Suppressor macrophage treated with lipopolysaccharide for 4 hours (primary cell): ENCODE results near the gene SMYD2.
A peak's percentile ranks its signal among the peaks of the same experiment; 100 is the strongest.

ENCODE experiments used
- DNase-seq: peaks from one replicate; pipeline ENCODE4 v3.0.0-alpha.2; 2020

The SMYD2 gene

GRCh38 chr1:214330222-214330621, 49.3 kb downstream of the SMYD2 start:
- DNase-seq: no peak

GRCh38 chr1:214330715-214331114, 49.8 kb downstream of the SMYD2 start:
- no peak for DNase-seq

- DNase-seq: no peak
These were observed 50.2 kb downstream of the SMYD2 start for GRCh38 chr1:214331180-214331579.

GRCh38 chr1:214331827-214332423, 51.0 kb downstream of the SMYD2 start:
- DNase-seq: peak; percentile 56

GRCh38 chr1:214332946-214333798, 52.2 kb downstream of the SMYD2 start:
- peak; percentile 53 for DNase-seq

GRCh38 chr1:214335567-214335966, 54.6 kb downstream of the SMYD2 start:
- no peak for DNase-seq

- DNase-seq: no peak
These were observed 56.1 kb downstream of the SMYD2 start for GRCh38 chr1:214337015-214337414.

GRCh38 chr1:214337511-214337910, 56.6 kb downstream of the SMYD2 start:
- DNase-seq: no peak

- DNase-seq: no peak
These were observed 57.3 kb downstream of the SMYD2 start for GRCh38 chr1:214338212-214338611.

- no peak for DNase-seq
These were observed 60.5 kb downstream of the SMYD2 start for GRCh38 chr1:214341459-214341858.

GRCh38 chr1:214341932-214342331, 61.0 kb downstream of the SMYD2 start:
- DNase-seq: no peak

- no peak for DNase-seq
These were observed 61.6 kb downstream of the SMYD2 start for GRCh38 chr1:214342525-214342924.

- no peak for DNase-seq
These were observed 63.9 kb downstream of the SMYD2 start for GRCh38 chr1:214344897-214345296.

- DNase-seq: no peak
These were observed 68.0 kb downstream of the SMYD2 start for GRCh38 chr1:214349008-214349407.

GRCh38 chr1:214349781-214350180, 68.8 kb downstream of the SMYD2 start:
- no peak for DNase-seq

- DNase-seq: no peak
These were observed 70.8 kb downstream of the SMYD2 start for GRCh38 chr1:214351551-214352277.

GRCh38 chr1:214352838-214353237, 71.9 kb downstream of the SMYD2 start:
- no peak for DNase-seq

- DNase-seq: no peak
These were observed 73.6 kb downstream of the SMYD2 start for GRCh38 chr1:214354440-214355148.

- no peak for DNase-seq
These were observed 79.2 kb downstream of the SMYD2 start for GRCh38 chr1:214360116-214360515.

GRCh38 chr1:214360525-214361164, 79.7 kb downstream of the SMYD2 start:
- DNase-seq: peak; percentile 9

GRCh38 chr1:214361636-214362035, 80.7 kb downstream of the SMYD2 start:
- no peak for DNase-seq

GRCh38 chr1:214362188-214362882, 81.4 kb downstream of the SMYD2 start:
- peak; percentile 66 for DNase-seq
